ENCODE measurements around the gene CNIH1.
"Not testable (repeated sequence)": the region's sequence is repeated elsewhere in the genome, so short reads cannot be mapped to it uniquely, and the experiment has no call there.

DNA sequence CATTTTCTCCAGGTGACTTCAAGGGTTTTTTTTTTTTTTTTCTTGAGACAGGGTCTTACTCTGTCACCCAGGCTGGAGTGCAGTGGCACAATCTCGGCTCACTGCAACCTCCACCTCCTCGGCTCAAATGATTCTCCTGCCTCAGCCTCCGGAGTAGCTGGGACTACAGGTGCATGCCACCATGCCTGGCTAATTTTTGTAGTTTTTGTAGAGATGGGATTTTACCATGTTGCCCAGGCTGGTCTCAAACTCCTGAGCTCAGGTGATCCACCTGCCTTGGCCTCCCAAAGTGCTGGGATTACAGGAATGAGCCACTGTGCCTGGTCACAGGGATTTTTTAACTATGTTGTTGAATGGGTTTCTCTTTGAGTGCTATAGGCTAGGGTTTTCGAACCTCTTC, 3.2 kb downstream of the CNIH1 start:
- TF ChIP-seq, protein P1, sequence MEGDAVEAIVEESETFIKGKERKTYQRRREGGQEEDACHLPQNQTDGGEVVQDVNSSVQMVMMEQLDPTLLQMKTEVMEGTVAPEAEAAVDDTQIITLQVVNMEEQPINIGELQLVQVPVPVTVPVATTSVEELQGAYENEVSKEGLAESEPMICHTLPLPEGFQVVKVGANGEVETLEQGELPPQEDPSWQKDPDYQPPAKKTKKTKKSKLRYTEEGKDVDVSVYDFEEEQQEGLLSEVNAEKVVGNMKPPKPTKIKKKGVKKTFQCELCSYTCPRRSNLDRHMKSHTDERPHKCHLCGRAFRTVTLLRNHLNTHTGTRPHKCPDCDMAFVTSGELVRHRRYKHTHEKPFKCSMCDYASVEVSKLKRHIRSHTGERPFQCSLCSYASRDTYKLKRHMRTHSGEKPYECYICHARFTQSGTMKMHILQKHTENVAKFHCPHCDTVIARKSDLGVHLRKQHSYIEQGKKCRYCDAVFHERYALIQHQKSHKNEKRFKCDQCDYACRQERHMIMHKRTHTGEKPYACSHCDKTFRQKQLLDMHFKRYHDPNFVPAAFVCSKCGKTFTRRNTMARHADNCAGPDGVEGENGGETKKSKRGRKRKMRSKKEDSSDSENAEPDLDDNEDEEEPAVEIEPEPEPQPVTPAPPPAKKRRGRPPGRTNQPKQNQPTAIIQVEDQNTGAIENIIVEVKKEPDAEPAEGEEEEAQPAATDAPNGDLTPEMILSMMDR (IDR thresholded peaks at IDR 0.05; ENCODE audit: low read depth, low read length, poor library complexity, severe bottlenecking): not testable (repeated sequence)
- not testable (repeated sequence) for TF ChIP-seq EZH2phosphoT487 (IDR thresholded peaks at IDR 0.05; ENCODE audit: borderline replicate concordance, low read length)

Measured in DOHH2 (cell line).